Iris pigment epithelial cell (primary cell): Measurements from ENCODE around the gene NCKIPSD.
A peak's percentile ranks its signal among the peaks of the same experiment; 100 is the strongest.

Source experiments
- DNase-seq: peaks from one replicate; pipeline ENCODE4 v3.0.0-alpha.2; 2011; ENCODE audit warnings: low read depth

The NCKIPSD gene

DNA sequence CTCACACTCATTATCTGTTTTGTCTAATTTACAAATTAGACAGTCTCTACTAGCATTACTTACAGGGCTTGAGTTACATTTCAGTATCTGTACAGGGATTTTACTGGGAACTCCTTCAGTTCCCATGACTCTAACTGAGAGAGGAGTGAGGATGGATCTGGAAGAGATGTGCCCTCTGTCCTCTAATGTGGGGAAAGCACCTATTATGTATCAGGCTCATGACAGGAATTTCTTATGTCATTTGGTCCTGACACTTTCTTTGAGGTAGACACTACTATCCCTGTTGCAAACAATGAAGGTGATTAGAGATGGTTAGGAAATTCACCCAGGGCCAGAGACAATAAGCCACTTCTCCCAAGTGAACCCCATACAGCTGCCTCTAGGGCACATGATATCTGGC lies 10.9 kb upstream of the NCKIPSD start:
- no peak for DNase-seq

DNA sequence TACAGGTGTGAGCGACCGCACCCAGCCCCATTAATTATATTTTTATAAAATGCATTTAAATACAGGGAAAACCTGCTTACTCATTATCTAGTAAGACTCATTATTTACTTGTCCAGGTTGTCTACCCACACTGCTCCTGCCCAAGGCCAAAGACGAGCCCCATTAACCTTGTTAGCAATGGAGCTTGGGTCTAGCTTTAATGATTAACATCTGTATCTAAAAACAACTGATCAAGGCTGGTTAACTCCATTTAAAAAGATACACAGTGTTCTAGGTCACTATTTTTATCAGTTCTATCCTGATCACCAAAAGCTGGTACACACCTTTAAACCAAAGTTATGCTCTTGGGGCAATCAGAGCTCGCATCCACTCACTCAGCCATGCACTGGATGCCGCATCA lies 10.4 kb upstream of the NCKIPSD start:
- DNase-seq, result no peak

GRCh38 chr3:48695393-48695753 lies 9.7 kb upstream of the NCKIPSD start:
- peak; percentile 82 for DNase-seq

DNA sequence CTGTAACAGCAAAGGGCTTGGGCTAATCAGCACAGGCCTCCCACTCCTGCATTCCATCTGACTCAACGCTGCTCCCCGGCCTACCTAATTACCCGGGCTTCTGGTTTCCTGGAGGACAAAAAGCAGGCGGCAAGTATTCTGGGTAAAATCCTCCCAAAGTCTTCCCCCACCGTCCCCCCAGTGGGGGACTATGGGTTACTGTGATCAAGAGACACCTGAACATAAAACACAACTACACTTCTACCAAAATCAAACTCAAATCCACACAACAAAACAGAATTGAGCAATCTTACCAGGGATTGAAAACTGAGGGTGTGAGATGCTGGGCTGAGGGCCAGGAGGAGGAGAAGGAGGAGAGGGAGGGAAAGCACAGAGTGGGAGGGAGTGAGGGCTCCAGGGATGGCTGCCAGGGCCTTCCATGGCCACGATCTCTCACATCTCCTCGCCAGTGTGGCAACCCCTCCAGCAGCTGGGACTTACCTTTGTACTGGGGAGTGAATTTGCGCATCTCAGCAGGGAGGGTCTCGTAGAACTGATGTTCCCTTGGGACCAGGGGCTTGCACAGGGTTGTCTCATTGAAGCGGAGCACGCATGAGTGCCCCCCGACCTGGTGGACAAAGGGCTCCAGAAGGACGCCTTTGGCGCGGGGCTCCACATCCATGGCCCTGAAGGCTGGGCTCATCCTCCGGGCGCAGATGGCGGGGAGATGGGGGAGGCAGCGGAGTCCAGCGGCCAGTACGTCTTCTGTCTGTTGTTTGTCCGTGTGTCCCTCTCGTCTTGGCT lies 9.1 kb upstream of the NCKIPSD start:
- DNase-seq, result peak; percentile 92

- no peak for DNase-seq
Measured at GRCh38 chr3:48693826-48694225, 8.1 kb upstream of the NCKIPSD start.

DNA sequence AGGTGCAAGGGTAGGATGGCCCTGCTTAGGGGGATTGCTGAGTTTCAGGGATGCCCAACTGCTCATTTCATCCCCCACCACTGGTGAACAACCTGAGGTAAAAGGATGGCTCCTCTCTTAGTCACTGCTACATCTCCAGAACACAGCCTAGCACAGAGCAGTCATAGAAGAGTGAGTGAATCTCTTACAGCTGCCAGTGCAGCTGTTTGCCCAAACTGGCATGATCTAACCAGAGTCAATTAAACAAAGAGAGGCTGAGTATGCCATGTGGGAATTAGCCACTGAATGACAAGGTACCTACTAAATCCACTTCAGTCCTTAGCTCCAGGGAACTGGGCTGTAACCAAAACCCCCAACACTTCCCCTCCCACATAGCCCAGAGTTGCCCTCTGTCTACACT lies 6.8 kb upstream of the NCKIPSD start:
- no peak for DNase-seq

DNA sequence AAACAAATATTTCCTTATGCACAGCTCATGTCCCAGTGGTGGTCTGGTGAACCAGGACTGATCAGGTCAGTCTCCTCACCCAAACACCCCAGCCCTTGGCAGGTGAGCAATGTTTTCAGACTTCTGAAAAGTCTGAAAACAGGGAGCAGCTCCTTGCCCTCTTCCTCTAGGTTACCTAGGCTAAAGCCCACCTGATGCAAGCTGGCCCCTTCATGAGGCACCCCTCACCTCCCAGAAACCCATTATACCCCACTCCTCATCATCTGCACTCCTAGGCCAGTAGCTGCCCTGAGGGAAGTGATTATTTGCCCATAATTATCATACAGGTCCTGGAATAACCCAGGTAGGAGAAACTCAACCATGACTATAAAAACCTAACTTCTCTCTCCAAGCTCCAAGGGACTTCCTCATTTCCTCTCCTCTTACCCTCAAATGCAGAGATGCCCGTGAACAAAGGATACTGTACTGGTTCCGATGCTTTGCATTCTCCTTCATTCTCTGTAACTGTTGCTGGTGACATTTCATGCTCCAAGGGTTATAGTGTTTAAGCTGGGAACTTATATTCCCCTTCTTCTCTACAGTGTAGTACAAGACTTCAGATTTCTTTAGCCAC lies 5.2 kb upstream of the NCKIPSD start:
- DNase-seq, result no peak

DNA sequence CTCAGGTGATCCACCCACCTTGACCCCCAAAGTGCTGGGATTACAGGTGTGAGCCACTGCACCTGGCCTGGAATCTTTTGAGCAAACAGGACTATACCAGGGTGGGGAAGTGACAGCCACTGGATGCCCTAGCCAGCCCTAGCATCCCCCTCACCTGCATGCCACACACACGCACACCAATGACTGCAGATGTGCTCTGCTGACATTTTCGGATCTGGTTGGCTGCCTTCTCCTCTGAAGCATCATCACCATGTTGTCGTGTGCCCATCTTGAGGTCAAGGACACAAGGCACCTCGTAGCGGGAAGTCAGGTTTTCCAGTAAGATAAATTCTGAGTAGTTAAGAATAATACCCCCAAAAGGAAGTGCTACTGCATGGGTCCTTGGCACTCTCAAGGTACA lies 3.7 kb upstream of the NCKIPSD start:
- DNase-seq, result no peak

DNA sequence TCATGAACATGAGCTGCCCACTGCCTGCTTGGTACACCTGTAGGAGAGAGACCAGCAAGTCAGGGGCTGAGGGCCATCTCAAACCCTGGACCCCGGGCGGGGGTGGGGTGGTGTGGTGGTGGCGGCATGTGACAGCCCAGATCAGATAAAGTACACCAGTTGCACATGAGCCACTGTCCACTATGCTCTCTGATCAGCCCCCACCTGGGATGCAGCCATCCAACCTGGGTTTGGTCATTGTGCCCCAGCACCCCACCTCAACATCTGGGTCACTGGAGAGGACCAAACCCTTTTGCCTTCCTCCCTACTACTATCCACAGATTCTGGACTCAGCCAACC lies 3.0 kb upstream of the NCKIPSD start:
- no peak for DNase-seq

- no peak for DNase-seq
Measured at GRCh38 chr3:48688032-48688736, 2.5 kb upstream of the NCKIPSD start.

DNA sequence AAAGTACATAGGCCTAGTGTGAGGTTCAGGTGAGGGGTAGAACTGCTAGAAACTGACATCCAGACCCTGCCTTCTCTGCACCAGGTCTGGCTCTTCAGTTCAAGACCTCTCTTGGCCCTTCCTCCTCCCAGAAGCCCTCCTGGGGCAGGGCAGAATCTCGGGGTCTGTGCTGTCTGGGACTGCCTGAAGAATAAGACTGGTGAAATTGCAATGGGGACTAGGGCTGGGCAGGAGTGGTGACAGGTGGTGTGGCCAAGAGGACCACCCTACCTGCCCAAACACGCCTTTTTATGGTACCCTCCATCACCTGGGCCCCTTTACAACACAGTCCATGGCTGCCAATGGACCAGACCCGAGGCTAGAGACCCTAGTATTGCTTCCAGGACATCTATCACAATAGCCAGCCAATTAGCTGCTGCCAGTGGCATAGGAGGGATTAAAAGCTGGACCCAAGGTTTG lies 1.5 kb upstream of the NCKIPSD start:
- no peak for DNase-seq

- no peak for DNase-seq
Measured at GRCh38 chr3:48686538-48687219, 964 bp upstream of the NCKIPSD start.

DNA sequence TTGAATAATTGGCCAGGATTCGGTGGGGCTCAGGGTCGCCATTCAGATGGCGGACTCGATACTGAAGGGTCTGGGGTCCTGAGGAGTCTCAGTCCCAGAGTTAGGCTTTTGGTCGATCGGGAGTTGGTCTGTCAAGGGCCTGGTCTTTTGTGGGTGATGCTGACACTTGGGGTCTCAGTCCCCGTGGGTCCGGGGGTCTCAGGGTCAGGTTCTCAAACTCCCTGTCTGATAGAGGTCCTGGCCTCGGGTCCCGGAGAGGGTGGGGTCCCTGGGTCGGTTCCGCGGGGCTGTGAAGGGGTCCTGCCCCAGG lies 467 bp downstream of the NCKIPSD start:
- DNase-seq, result no peak

DNA sequence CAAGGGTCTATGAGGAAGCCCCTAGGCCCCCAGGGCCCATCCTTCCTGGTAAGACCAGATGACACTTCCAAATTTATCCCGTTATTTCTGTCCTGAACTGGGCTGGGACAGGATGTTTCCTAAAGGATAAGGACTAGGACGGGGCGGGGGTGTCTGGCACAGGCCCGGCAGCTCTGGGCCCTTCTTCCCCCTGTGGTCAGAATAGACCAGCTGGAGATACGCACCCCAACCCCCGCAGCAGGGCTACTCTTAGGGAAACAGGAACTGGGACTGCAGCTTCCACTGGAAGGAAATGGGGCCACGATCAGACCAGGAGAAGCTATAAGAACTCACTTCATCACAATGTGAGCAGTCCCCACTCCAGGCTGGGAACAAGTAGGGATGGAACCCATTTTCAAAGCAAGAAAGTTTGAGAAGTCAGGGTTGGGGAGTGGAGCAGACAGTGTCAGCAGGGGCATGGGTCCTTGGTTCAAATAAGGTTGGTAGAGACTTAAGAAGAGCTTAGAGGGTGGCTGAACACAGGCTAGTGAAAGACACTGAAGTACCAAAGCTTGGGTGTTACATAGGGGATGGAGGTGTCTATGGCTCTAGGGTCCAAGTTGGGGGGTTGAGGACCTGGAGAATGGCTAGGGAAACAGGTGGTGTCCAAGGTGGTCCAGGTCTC lies 1.1 kb downstream of the NCKIPSD start:
- DNase-seq, result no peak

GRCh38 chr3:48684054-48684349 lies 1.7 kb downstream of the NCKIPSD start:
- peak; percentile 22 for DNase-seq

GRCh38 chr3:48682786-48683185 lies 2.9 kb downstream of the NCKIPSD start:
- no peak for DNase-seq

GRCh38 chr3:48681974-48682610 lies 3.6 kb downstream of the NCKIPSD start:
- DNase-seq, result no peak

- DNase-seq, result no peak
Measured at GRCh38 chr3:48681541-48681880, 4.2 kb downstream of the NCKIPSD start.

DNA sequence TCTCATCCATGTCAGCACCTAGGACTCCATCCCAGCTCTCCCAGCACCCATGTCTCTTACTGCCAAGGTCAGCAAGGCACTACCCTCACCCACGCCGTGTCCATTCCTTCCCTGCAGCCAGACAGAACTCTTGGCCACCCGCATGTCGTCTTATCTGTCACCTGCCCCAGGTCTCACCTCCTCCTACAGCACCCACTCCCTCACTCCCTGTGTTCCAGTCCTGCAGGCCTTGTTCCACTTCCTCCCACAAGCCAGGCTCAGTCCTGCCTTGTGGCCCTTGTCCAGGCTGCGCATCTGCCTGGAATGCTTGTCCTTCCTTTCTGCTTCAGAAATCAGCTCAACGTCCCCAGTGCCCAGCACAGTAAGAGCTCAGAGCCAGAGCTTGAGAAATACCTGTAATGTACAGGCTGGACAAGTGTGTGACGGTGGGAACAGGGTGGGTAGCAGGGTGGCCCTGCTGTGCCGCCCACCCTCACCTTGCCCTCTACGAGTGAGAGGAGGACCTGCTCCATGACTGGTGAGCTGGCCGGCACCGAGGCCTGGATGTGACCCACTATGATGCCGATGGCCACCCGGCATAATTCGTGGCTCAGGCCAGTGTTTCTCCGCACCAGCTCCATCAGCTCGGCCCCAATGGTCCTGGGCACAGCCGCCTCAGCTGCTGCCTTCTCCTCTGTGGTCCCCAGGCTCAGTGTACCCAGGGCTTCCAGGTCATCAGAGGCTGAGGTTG lies 4.7 kb downstream of the NCKIPSD start:
- no peak for DNase-seq

DNA sequence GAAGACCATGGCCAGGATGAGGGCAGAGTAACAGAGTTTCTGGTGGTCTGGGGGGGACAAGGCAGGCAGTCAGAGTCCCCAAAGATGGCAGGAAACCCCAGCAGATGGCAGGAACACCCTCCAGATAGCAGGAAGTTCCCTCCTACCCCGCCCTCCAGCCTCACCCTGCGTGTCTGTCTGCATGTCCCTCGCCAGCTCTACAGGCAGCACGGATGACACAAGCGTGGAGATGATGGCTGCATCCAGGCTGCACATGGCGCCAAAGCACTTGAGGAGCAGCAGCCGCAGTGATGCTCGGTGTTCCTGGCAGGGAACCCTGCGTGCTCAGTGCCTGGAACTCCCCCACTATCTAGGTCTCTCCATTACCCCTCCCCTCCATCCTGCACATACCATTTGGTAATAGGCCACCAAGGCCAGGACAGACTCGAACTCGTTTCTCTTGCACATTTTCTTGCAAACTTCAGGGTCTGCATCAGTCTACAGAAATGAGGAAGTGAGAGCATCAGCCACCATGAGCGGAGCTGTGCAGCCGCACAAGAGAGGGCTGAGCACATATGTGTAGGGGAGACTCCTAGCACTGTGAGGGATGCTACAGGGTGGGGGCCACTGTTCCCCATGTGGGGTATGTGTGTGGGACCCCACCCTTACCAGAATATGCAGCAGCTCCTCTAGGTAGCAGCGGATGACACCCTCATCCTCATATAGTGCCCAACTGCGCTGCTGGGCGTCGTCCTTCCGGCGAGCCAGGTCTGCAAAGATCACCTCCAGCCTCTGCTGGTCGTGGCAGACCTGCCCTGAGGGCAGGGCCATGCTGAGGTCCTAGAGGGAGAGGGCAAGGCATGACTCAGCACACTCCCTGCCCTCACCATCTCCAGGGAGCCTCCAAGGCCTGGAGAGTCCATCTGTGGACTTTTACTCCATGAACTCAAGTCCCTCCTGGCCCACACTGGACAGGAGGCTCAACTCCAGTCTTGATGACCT lies 6.0 kb downstream of the NCKIPSD start:
- no peak for DNase-seq
